ENCODE data around the gene GPR173.

- no peak for TF ChIP-seq TARDBP (IDR thresholded peaks at IDR 0.05)
- no peak for TF ChIP-seq SP1 (IDR thresholded peaks at IDR 0.05)
- TF ChIP-seq CTBP1 (IDR thresholded peaks at IDR 0.05; ENCODE audit: borderline replicate concordance), result no peak
- no peak for TF ChIP-seq ZNF384 (IDR thresholded peaks at IDR 0.05)
- TF ChIP-seq LEF1 (IDR thresholded peaks at IDR 0.05; ENCODE audit: borderline replicate concordance), result no peak
- no peak for TF ChIP-seq BHLHE40 (IDR thresholded peaks at IDR 0.05; ENCODE audit: borderline replicate concordance)
- TF ChIP-seq SUZ12 (IDR thresholded peaks at IDR 0.05), result no peak
- no peak for TF ChIP-seq NFRKB (IDR thresholded peaks at IDR 0.05)
- TF ChIP-seq FOXA1 (IDR thresholded peaks at IDR 0.05), result no peak
Measured at GRCh38 chrX:53125506-53125905, 76.9 kb downstream of the GPR173 start.
